Right lung (tissue), 5 donors: ENCODE data around the gene ACSS1. TPM values are rescaled to one million over a fixed set of nuclear protein-coding genes. Genes with fewer than 3 reads are reported as not detected.

Experiments used
- DNase-seq, 2 donors: peaks; one replicate each; pipeline ENCODE4 v3.0.0-alpha.2; 2013
- polyA plus RNA-seq, 5 donors: library from polyadenylated mRNA; unstranded; fragments of 120-200 nt; gene quantifications; one replicate each; pipeline versions ENCODE4 v1.2.1 to v1.2.3, GENCODE V29; 2013; ENCODE audit warnings: inconsistent platforms in 1 of 5, low replicate concordance in 1 of 5; ENCODE audit not compliant: insufficient read length in 5 of 5, insufficient read depth in 1 of 5

The ACSS1 gene
- polyA plus RNA-seq, 5 donors = 36.0 to 45.9 (median 39.1) TPM

DNA sequence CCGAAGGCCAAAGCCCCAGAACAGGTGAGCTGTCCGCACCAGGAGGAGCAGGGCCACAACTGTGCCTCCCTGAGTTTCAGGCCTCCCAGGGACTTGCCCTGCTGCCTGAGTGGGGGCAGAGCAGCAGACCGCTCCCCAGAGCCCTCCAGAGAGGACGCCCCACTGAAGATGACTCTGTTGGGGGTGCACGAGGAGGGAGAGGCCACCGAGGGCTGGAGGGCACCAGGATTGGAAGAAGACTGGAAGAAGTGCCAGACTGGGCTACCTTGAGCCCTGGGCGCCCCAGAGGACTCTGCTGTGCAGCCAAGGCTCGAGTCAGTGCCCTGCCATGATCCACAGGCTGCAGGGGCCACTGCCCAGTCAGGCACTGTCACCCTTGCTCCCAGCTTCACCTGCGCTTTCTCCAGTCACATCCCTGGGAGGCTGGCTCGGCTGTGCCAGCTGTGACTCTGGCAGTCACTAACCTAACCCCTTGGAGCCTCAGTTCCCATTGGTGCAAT, 97.6 kb downstream of the ACSS1 start:
- no peak for DNase-seq

DNA sequence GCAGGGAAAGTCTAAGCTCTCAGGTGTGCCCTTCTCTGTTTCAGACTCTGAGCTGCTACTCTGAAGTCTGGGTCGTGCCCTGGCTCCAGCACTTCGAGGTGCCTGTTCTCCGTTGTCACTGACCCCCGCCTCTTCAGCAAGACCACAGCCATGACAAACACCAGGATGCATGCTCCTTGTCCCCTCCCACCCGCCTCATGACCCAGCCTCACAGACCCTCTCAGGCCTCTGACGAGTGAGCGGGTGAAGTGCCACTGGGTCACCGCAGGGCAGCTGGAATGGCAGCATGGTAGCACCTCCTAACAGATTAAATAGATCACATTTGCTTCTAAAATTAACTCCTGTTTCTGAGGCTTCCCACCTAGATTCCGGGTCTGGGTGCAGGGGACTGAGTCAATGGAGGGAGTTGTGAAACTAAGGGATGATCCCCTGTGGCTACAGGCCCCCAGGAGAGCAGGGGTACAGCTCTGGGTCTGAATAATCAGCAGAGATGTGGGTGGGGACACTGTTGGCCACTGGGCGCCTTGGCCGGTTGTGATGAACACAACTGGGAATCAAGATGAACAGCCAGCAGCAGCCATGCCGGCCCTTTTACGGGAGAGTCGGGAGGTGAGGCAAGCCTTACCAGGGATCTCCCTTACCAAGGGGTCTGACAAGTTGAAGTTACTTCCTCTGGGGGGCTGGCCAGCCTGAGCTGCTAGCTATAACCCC, 98.2 kb downstream of the ACSS1 start:
- no peak for DNase-seq

DNA sequence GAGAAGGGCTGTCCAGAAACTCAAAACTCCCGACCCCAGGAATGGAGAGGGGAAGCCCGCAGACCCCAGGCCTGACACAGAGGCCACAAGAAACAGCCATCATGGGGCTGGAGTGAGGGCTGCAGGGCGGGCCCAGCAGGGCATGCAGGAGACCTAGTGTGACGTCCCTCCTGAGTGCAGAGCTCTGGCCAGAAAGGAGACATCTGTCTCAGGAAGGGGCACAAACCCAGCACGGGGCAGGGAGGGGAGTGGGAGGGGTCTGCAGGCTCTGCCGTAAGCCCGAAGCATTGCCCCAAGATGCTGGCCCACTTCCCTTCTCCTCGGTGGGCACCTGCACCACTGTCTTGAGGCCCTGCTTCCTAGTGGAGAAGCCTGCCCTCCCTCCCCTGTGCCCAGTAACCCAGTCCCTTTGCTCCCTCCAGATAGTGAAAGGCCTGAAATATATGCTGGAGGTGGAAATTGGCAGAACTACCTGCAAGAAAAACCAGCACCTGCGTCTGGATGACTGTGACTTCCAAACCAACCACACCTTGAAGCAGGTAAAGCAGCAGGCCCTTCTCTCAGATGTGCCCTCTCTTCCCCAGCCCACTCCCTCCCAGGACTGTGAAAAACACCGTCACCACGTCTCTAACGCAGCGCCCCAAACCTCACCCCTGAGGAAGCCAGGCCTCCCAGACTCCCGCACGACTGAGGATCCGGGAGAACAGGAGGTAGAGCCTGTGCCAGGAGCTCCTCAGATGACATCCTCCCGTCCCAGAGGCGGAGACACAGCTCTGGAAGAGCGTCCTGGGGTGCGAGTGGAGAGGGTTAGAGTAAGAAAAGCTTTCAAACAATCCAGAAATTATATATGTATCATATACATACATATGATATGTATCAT, 99.2 kb downstream of the ACSS1 start:
- DNase-seq = no peak

DNA sequence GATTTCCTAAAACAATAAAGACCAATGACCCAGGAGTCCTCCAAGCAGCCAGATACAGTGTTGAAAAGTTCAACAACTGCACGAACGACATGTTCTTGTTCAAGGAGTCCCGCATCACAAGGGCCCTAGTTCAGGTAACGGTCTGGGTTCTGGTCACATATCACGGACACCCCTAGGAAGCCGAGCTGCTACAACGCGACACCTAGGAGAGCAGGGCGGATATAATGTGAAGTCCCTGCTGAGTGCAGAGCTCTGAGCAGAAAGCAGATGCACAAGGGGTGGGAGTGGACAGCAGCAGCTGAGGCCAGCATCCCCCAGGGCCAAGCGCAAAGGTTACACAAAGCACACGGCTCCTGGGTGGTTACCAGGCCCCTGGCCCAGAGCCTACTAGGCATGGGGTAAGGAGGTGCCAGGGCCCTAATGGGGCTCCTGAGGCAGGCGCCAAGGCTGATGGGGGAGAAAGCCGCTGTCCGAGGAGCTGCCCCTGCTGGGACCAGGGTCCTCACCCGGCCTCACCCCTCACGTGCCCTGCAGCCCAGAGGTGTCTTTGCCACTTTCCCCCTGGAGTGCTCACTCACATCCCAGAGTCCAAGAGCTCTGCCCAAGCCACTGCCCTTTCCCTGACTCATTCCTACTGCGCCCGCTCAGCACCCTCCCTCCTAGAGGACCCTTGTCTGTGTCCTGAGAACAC, 100.5 kb downstream of the ACSS1 start:
- DNase-seq = no peak

Other genes starting within 250 kb of the ACSS1 start
- gene CST7, start 108.9 kb downstream of the ACSS1 start, polyA plus RNA-seq = 1 to 10 TPM; 1.3 to 1.9 (median 1.4) TPM
- gene APMAP, start 65.4 kb downstream of the ACSS1 start, polyA plus RNA-seq = 10 to 100 TPM; 83.1 to 92.6 (median 84.3) TPM
- gene VSX1, start 24.0 kb upstream of the ACSS1 start, polyA plus RNA-seq = not detected
- gene ENTPD6, start 137.6 kb upstream of the ACSS1 start, polyA plus RNA-seq = 10 to 100 TPM; 41.5 to 57.3 (median 43.3) TPM
- 10 to 100 TPM; 33.7 to 55.9 (median 39.6) TPM for gene PYGB, start 189.9 kb upstream of the ACSS1 start, polyA plus RNA-seq